HepG2 (cell line): ENCODE data around the gene TKTL1. TPM values are rescaled to one million over a fixed set of nuclear protein-coding genes. Genes with fewer than 3 reads are reported as not detected.

Source experiments
- FOXJ3 ChIP-seq: sonication (generic); formaldehyde crosslinking; IDR thresholded peaks from 2 replicates; pipeline ENCODE4 v1.4.0; 2020; ENCODE audit warnings: missing genetic modification reagents, mild to moderate bottlenecking, borderline replicate concordance
- GLI4 ChIP-seq: sonication (generic); formaldehyde crosslinking; IDR thresholded peaks from 2 replicates; pipeline ENCODE4 v1.5.1; 2020; ENCODE audit warnings: missing genetic modification reagents, mild to moderate bottlenecking, moderate library complexity, borderline replicate concordance
- KLF6 ChIP-seq: IDR thresholded peaks from 2 replicates; pipeline ENCODE4 v1.8.0; 2016; ENCODE audit warnings: missing biosample characterization, missing genetic modification reagents
- MTA1 ChIP-seq: sonication (generic); formaldehyde crosslinking; IDR thresholded peaks from 2 replicates; pipeline ENCODE4 v1.4.0; 2020; ENCODE audit warnings: missing genetic modification reagents, mild to moderate bottlenecking, borderline replicate concordance
- NFYB ChIP-seq: sonication (generic); formaldehyde crosslinking; IDR thresholded peaks from 2 replicates; pipeline ENCODE4 v1.4.0; 2020; ENCODE audit warnings: missing genetic modification reagents
- NR2F2 ChIP-seq: IDR thresholded peaks from 2 replicates; pipeline ENCODE4 v1.6.1; 2012; ENCODE audit warnings: low read depth, inconsistent platforms, borderline replicate concordance
- NR2F6 ChIP-seq, 2 experiments: IDR thresholded peaks; 2 replicates each; pipeline ENCODE4 v1.6.1; 2016; ENCODE audit warnings: antibody characterized with exemption in 1 of 2, mild to moderate bottlenecking in 1 of 2
- RNF2 ChIP-seq: fragments of 450-650 bp; conservative IDR thresholded peaks from 2 replicates; pipeline ENCODE4 v1.6.1; 2016; ENCODE audit warnings: low read depth
- SIX1 ChIP-seq: sonication (generic); formaldehyde crosslinking; IDR thresholded peaks from 2 replicates; pipeline ENCODE4 v1.4.0; 2020; ENCODE audit warnings: missing genetic modification reagents, borderline replicate concordance
- SP4 ChIP-seq: sonication (generic); formaldehyde crosslinking; IDR thresholded peaks from 2 replicates; pipeline ENCODE4 v1.8.1; 2023; ENCODE audit warnings: mild to moderate bottlenecking, missing genetic modification reagents
- SRSF1 ChIP-seq: fragments of 200-400 bp; formaldehyde crosslinking; optimal IDR thresholded peaks from 2 replicates; pipeline ENCODE3; 2017; ENCODE audit warnings: mild to moderate bottlenecking, low read depth, low read length, moderate library complexity
- U2AF1 ChIP-seq: fragments of 200-400 bp; formaldehyde crosslinking; optimal IDR thresholded peaks from 2 replicates; pipeline ENCODE3; 2017; ENCODE audit warnings: mild to moderate bottlenecking, low read depth, low read length
- ZMYM2 ChIP-seq: sonication (generic); formaldehyde crosslinking; IDR thresholded peaks from 2 replicates; pipeline ENCODE4 v1.8.0; 2022; ENCODE audit warnings: mild to moderate bottlenecking, missing genetic modification reagents
- ZNF263 ChIP-seq: sonication (generic); formaldehyde crosslinking; IDR thresholded peaks from 2 replicates; pipeline ENCODE4 v1.4.0; 2020; ENCODE audit warnings: missing genetic modification reagents
- ZNF264 ChIP-seq: sonication (generic); formaldehyde crosslinking; IDR thresholded peaks from 2 replicates; pipeline ENCODE4 v1.4.0; 2020; ENCODE audit warnings: missing genetic modification reagents
- ZNF34 ChIP-seq: sonication (generic); formaldehyde crosslinking; IDR thresholded peaks from 2 replicates; pipeline ENCODE4 v1.4.0; 2020; ENCODE audit warnings: mild to moderate bottlenecking, missing genetic modification reagents, borderline replicate concordance
- ZNF501 ChIP-seq: sonication (generic); formaldehyde crosslinking; IDR thresholded peaks from 2 replicates; pipeline ENCODE4 v1.5.1; 2020; ENCODE audit warnings: mild to moderate bottlenecking, moderate library complexity, missing genetic modification reagents
- ZNF841 ChIP-seq: sonication (generic); formaldehyde crosslinking; IDR thresholded peaks from 2 replicates; pipeline ENCODE4 v1.8.1; 2023; ENCODE audit warnings: missing genetic modification reagents, borderline replicate concordance
- ZNF891 ChIP-seq: sonication (generic); formaldehyde crosslinking; IDR thresholded peaks from 2 replicates; pipeline ENCODE4 v1.5.0; 2020; ENCODE audit warnings: mild to moderate bottlenecking, missing genetic modification reagents
- polyA plus RNA-seq, 8 experiments: library from polyadenylated mRNA; depleted of rRNA in 3 of 8; stranded (reverse) in 7 of 8; unstranded in 1 of 8; fragments of >200 nt; fragmentation: Illumina TruSeq in 4 of 8; extraction: Trizol in 4 of 8; gene quantifications; 2 replicates each; pipeline versions ENCODE4 v1.2.1 to v1.2.3, GENCODE V29; 2011 to 2016; ENCODE audit warnings: low read depth in 4 of 8, missing spikeins in 1 of 8, mixed read lengths in 1 of 8; ENCODE audit not compliant: insufficient read depth in 1 of 8
- total RNA-seq, 5 experiments: library from RNA; depleted of rRNA; stranded (reverse); fragments of >200 nt; fragmentation: Illumina TruSeq; extraction: Trizol; gene quantifications; 2 replicates each; pipeline ENCODE4 v1.2.3, GENCODE V29; 2016; ENCODE audit warnings: low read depth in 1 of 5
- TF ChIP-seq, protein P1 (sequence below): sonication (generic); formaldehyde crosslinking; IDR thresholded peaks from 2 replicates; pipeline ENCODE4 v1.5.0; 2020; ENCODE audit warnings: mild to moderate bottlenecking, missing genetic modification reagents
- TF ChIP-seq, protein P2 (sequence below): sonication (generic); formaldehyde crosslinking; IDR thresholded peaks from 2 replicates; pipeline ENCODE4 v1.5.0; 2020; ENCODE audit warnings: mild to moderate bottlenecking, missing genetic modification reagents, borderline replicate concordance
- TF ChIP-seq, protein P3 (sequence below): IDR thresholded peaks from 2 replicates; pipeline ENCODE4 v1.4.0; 2020; ENCODE audit warnings: mild to moderate bottlenecking, missing genetic modification reagents

The TKTL1 gene
- total and polyA plus RNA-seq, 2 of the 13 experiments (the other 11 are each of a cell fraction or from before 2014, with no cell fraction given): not detected

DNA sequence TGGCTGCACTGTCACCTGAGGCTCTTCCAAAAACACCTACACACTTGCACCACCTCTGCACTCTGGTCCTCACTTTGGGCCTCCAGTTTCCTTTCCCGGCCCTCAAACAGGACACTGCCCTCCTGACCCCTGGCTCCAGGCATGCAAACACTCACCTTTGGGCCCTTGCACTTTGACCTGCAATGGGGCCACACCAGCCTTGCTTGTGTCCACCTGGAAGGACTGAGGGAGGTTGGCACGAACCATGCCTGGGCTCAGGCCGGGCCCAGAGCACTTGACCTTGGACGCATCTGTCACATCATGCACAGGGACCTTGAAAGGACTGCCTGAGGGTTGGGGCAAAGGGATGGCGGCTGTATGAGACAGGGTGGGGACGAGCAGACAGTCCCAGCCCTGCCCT lies 63.2 kb downstream of the TKTL1 start (continued):
- TF ChIP-seq, protein P1, sequence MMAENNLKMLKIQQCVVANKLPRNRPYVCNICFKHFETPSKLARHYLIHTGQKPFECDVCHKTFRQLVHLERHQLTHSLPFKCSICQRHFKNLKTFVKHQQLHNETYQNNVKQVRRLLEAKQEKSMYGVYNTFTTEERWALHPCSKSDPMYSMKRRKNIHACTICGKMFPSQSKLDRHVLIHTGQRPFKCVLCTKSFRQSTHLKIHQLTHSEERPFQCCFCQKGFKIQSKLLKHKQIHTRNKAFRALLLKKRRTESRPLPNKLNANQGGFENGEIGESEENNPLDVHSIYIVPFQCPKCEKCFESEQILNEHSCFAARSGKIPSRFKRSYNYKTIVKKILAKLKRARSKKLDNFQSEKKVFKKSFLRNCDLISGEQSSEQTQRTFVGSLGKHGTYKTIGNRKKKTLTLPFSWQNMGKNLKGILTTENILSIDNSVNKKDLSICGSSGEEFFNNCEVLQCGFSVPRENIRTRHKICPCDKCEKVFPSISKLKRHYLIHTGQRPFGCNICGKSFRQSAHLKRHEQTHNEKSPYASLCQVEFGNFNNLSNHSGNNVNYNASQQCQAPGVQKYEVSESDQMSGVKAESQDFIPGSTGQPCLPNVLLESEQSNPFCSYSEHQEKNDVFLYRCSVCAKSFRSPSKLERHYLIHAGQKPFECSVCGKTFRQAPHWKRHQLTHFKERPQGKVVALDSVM (CRISPR knock-in tag): peak; percentile 28; the same call in 1 of the 2 replicates
- TF ChIP-seq RNF2 (no peak), NR2F6 (IDR thresholded peaks at IDR 0.05) (peak; percentile 88), NR2F6 (CRISPR knock-in tag; IDR thresholded peaks at IDR 0.05) (peak; percentile 87), MTA1 (peak; percentile 66), U2AF1 (no peak), ZNF264 (CRISPR knock-in tag) (peak; percentile 87), ZNF263 (no peak), KLF6 (no peak), ZNF34 (CRISPR knock-in tag) (no peak), FOXJ3 (CRISPR knock-in tag) (no peak), SP4 (no peak), ZNF501 (CRISPR knock-in tag) (no peak), NR2F2 (peak; percentile 75), SRSF1 (no peak), SIX1 (no peak), ZMYM2 (no peak), GLI4 (CRISPR knock-in tag) (no peak), NFYB (CRISPR knock-in tag) (no peak), ZNF841 (CRISPR knock-in tag) (no peak), ZNF891 (CRISPR knock-in tag) (no peak)
- TF ChIP-seq, protein P2, sequence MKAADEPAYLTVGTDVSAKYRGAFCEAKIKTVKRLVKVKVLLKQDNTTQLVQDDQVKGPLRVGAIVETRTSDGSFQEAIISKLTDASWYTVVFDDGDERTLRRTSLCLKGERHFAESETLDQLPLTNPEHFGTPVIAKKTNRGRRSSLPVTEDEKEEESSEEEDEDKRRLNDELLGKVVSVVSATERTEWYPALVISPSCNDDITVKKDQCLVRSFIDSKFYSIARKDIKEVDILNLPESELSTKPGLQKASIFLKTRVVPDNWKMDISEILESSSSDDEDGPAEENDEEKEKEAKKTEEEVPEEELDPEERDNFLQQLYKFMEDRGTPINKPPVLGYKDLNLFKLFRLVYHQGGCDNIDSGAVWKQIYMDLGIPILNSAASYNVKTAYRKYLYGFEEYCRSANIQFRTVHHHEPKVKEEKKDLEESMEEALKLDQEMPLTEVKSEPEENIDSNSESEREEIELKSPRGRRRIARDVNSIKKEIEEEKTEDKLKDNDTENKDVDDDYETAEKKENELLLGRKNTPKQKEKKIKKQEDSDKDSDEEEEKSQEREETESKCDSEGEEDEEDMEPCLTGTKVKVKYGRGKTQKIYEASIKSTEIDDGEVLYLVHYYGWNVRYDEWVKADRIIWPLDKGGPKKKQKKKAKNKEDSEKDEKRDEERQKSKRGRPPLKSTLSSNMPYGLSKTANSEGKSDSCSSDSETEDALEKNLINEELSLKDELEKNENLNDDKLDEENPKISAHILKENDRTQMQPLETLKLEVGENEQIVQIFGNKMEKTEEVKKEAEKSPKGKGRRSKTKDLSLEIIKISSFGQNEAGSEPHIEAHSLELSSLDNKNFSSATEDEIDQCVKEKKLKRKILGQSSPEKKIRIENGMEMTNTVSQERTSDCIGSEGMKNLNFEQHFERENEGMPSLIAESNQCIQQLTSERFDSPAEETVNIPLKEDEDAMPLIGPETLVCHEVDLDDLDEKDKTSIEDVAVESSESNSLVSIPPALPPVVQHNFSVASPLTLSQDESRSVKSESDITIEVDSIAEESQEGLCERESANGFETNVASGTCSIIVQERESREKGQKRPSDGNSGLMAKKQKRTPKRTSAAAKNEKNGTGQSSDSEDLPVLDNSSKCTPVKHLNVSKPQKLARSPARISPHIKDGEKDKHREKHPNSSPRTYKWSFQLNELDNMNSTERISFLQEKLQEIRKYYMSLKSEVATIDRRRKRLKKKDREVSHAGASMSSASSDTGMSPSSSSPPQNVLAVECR (CRISPR knock-in tag): peak; percentile 56; the same call in 1 of the 2 replicates
- TF ChIP-seq, protein P3, sequence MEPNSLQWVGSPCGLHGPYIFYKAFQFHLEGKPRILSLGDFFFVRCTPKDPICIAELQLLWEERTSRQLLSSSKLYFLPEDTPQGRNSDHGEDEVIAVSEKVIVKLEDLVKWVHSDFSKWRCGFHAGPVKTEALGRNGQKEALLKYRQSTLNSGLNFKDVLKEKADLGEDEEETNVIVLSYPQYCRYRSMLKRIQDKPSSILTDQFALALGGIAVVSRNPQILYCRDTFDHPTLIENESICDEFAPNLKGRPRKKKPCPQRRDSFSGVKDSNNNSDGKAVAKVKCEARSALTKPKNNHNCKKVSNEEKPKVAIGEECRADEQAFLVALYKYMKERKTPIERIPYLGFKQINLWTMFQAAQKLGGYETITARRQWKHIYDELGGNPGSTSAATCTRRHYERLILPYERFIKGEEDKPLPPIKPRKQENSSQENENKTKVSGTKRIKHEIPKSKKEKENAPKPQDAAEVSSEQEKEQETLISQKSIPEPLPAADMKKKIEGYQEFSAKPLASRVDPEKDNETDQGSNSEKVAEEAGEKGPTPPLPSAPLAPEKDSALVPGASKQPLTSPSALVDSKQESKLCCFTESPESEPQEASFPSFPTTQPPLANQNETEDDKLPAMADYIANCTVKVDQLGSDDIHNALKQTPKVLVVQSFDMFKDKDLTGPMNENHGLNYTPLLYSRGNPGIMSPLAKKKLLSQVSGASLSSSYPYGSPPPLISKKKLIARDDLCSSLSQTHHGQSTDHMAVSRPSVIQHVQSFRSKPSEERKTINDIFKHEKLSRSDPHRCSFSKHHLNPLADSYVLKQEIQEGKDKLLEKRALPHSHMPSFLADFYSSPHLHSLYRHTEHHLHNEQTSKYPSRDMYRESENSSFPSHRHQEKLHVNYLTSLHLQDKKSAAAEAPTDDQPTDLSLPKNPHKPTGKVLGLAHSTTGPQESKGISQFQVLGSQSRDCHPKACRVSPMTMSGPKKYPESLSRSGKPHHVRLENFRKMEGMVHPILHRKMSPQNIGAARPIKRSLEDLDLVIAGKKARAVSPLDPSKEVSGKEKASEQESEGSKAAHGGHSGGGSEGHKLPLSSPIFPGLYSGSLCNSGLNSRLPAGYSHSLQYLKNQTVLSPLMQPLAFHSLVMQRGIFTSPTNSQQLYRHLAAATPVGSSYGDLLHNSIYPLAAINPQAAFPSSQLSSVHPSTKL (CRISPR knock-in tag): no peak
